ENCODE results near the gene SNAPC2. TPM values are rescaled to one million over a fixed set of nuclear protein-coding genes. Genes with fewer than 3 reads are reported as not detected.
"Not testable (repeated sequence)": the region's sequence is repeated elsewhere in the genome, so short reads cannot be mapped to it uniquely, and the experiment has no call there.

SNAPC2 gene
- total and polyA plus RNA-seq, 8 donors = 4.9 to 12.0 (median 8.0) TPM

DNA sequence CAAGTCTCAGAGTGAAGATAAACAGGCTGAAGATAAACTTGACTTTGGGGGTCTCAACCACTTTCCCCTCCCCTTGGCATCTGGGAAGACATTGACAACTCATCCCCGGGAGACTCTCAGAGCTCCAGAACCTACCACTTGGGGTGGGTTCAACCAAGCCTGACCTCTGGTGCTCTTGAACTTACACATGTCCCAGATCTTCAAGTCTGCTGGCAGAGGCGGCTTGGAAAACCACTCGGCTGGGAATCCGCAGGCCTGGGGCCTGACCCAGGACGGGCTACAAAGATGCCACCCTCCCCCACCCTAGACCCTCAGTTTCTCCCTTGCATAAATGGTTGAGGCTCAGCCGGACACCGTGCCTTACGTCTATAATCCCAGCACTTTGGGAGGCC lies 31.3 kb upstream of the SNAPC2 start:
- H3K27ac ChIP-seq = peak overlapping the region; percentile 57 to 80 (median 68)
- DNase-seq (peak in 1 of 6 donors; percentile 25), FAIRE-seq (no peak)

GRCh38 chr19:7893362-7894101 lies 26.6 kb upstream of the SNAPC2 start:
- peak in 1 of 6 donors; percentile 7 for DNase-seq
- H3K27me3 ChIP-seq; H3K9me3 ChIP-seq; H3K36me3 ChIP-seq; H3K27ac ChIP-seq; H3K4me1 ChIP-seq; ATAC-seq; FAIRE-seq; intact Hi-C loops (cut with DNase I); H3K4me3 ChIP-seq: not testable (repeated sequence)
- 90 to 92% methylated on average over 18 of the region's 18 CpGs for WGBS, 2 donors

More for the DNA sequence above, 31.3 kb upstream of the SNAPC2 start:
- TF ChIP-seq CTCF (IDR thresholded peaks at IDR 0.05) = no peak
- no peaks in the 10 kb centered on the region for H3K9me3 ChIP-seq
- intact Hi-C loops (cut with DNase I) = no loop called here
- 48 to 50% methylated on average over 8 of the region's 8 CpGs for WGBS, 2 donors
- ATAC-seq = peak in 3 of 4 donors; percentile 9 to 20 (median 12)
- peak overlapping the region; percentile 18 to 75 (median 57) for H3K4me3 ChIP-seq
- no peaks in the 10 kb centered on the region for H3K36me3 ChIP-seq
- H3K27me3 ChIP-seq = no peaks in the 10 kb centered on the region
- no peaks in the 10 kb centered on the region for H3K4me1 ChIP-seq

- FAIRE-seq = no peak
Observed at GRCh38 chr19:7894612-7895309, 25.4 kb upstream of the SNAPC2 start.

GRCh38 chr19:7895565-7895964 lies 24.6 kb upstream of the SNAPC2 start:
- TF ChIP-seq CTCF (IDR thresholded peaks at IDR 0.05) = no peak
- Histone ChIP-seq H3K4me3 (no peak overlapping the region), H3K36me3 (no peaks in the 10 kb centered on the region), H3K27ac (no peak overlapping the region), H3K27me3 (no peaks in the 10 kb centered on the region), H3K4me1 (no peaks in the 10 kb centered on the region), H3K9me3 (no peaks in the 10 kb centered on the region)
- peak in 1 of 6 donors; percentile 17 for DNase-seq
- no peak for FAIRE-seq
- ATAC-seq = no peak
- 88 to 92% methylated on average over 13 of the region's 13 CpGs for WGBS, 2 donors
- intact Hi-C loops (cut with DNase I) = no loop called here

More at GRCh38 chr19:7894612-7895309, 25.4 kb upstream of the SNAPC2 start:
- 29 to 42% methylated on average over 18 of the region's 18 CpGs for WGBS, 2 donors
- no peaks in the 10 kb centered on the region for H3K36me3 ChIP-seq
- H3K27ac ChIP-seq = peak overlapping the region in 3 of 4 donors; percentile 20 to 57 (median 39)
- H3K9me3 ChIP-seq = no peaks in the 10 kb centered on the region
- no peaks in the 10 kb centered on the region for H3K4me1 ChIP-seq
- H3K4me3 ChIP-seq = no peak overlapping the region
- H3K27me3 ChIP-seq = no peaks in the 10 kb centered on the region
- ATAC-seq (peak; percentile 55 to 88 (median 77)), DNase-seq (peak in 5 of 6 donors; percentile 49 to 80 (median 58))
- intact Hi-C loops (cut with DNase I) = no loop called here
- no peak for TF ChIP-seq CTCF (IDR thresholded peaks at IDR 0.05)

DNA sequence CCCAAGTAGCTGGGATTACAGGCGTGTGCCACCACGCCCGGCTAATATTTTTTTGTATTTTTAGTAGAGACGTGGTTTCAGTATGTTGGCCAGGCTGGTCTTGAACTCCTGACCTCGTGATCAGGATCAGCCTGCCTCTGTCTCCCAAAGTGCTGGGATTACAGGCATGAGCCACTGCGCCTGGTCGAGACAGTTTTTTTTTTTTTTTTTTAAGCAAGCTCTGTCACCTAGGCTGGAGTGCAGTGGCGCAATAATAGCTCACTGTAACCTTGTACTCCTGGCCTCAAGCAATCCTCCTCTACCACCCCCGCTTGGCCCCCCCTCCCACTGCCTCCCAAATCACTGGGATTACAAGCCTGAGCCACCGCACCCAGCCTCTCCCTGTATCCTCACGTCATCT lies 22.8 kb upstream of the SNAPC2 start:
- H3K36me3 ChIP-seq = no peaks in the 10 kb centered on the region
- ATAC-seq = no peak
- H3K4me3 ChIP-seq = no peak overlapping the region
- H3K27ac ChIP-seq = no peak overlapping the region
- TF ChIP-seq CTCF (IDR thresholded peaks at IDR 0.05) = no peak
- DNase-seq = no peak
- H3K9me3 ChIP-seq = no peaks in the 10 kb centered on the region
- 87 to 92% methylated on average over 11 of the region's 11 CpGs for WGBS, 2 donors
- no peaks in the 10 kb centered on the region for H3K27me3 ChIP-seq
- FAIRE-seq = no peak
- intact Hi-C loops (cut with DNase I) = no loop called here
- no peaks in the 10 kb centered on the region for H3K4me1 ChIP-seq
